WTC11 (cell line): Measurements from ENCODE around the gene NES. TPM values are rescaled to one million over a fixed set of nuclear protein-coding genes. Genes with fewer than 3 reads are reported as not detected.

Source experiments
- ATAC-seq: fragments of 200-7000 bp; cut with Tn5 transposase; 2 replicates; pipeline ENCODE4 v1.10.0; 2021; ENCODE audit warnings: mild to moderate bottlenecking, moderate library complexity
- CTCF ChIA-PET: fragments of 300-600 bp; sonication (Branson Sonifier 250); formaldehyde crosslinking; loops from one replicate; lab custom pipeline; 2021; ENCODE audit warnings: antibody characterized with exemption; lab: Charles Lee
- POLR2A ChIA-PET: fragments of 350-600 bp; sonication (Branson Sonifier 250); formaldehyde crosslinking; loops from one replicate; lab custom pipeline; 2021; ENCODE audit warnings: antibody characterized with exemption; lab: Charles Lee
- DNase-seq: peaks from one replicate; pipeline ENCODE4 v3.0.0; 2021; ENCODE audit warnings: low spot score
- H3K27ac Mint-ChIP-seq: 2 replicates; pipeline ENCODE4 v1.8.0; 2021; ENCODE audit warnings: mixed read lengths
- H3K27me3 Mint-ChIP-seq: 2 replicates; pipeline ENCODE4 v1.8.0; 2021; ENCODE audit warnings: low read depth, mild to moderate bottlenecking, moderate library complexity, mixed read lengths
- H3K36me3 Mint-ChIP-seq: 2 replicates; pipeline ENCODE4 v1.8.0; 2021; ENCODE audit warnings: mixed read lengths
- H3K4me1 Mint-ChIP-seq: 2 replicates; pipeline ENCODE4 v1.8.0; 2022; ENCODE audit warnings: mixed read lengths
- H3K4me3 Mint-ChIP-seq: 2 replicates; pipeline ENCODE4 v1.8.0; 2021; ENCODE audit warnings: mild to moderate bottlenecking, moderate library complexity, mixed read lengths
- H3K9me3 Mint-ChIP-seq: 2 replicates; pipeline ENCODE4 v1.8.0; 2021; ENCODE audit warnings: mixed read lengths
- ESRRA ChIP-seq: sonication (generic); formaldehyde crosslinking; IDR thresholded peaks from 2 replicates; pipeline ENCODE4 v1.8.1; 2022; ENCODE audit warnings: mild to moderate bottlenecking, missing genetic modification reagents, borderline replicate concordance
- ETV6 ChIP-seq: sonication (generic); formaldehyde crosslinking; IDR thresholded peaks from 2 replicates; pipeline ENCODE4 v1.8.1; 2022; ENCODE audit warnings: mild to moderate bottlenecking, missing genetic modification reagents
- NFE2L1 ChIP-seq: sonication (generic); formaldehyde crosslinking; IDR thresholded peaks from 2 replicates; pipeline ENCODE4 v1.8.1; 2023; ENCODE audit warnings: missing genetic modification reagents
- PREB ChIP-seq: sonication (generic); formaldehyde crosslinking; IDR thresholded peaks from 2 replicates; pipeline ENCODE4 v1.8.1; 2022; ENCODE audit warnings: mild to moderate bottlenecking, missing genetic modification reagents, moderate library complexity, borderline replicate concordance
- USF2 ChIP-seq: sonication (generic); formaldehyde crosslinking; IDR thresholded peaks from 2 replicates; pipeline ENCODE4 v1.8.1; 2023; ENCODE audit warnings: mild to moderate bottlenecking, missing genetic modification reagents, moderate library complexity
- ZNF232 ChIP-seq: sonication (generic); formaldehyde crosslinking; IDR thresholded peaks from 2 replicates; pipeline ENCODE4 v1.8.0; 2022; ENCODE audit warnings: mild to moderate bottlenecking, missing genetic modification reagents
- ZNF317 ChIP-seq: sonication (generic); formaldehyde crosslinking; IDR thresholded peaks from 2 replicates; pipeline ENCODE4 v1.8.1; 2023; ENCODE audit warnings: low read depth, mild to moderate bottlenecking, moderate library complexity, missing genetic modification reagents, borderline replicate concordance
- ZNF416 ChIP-seq: fragments of 250-450 bp; sonication (Bioruptor Pico); IDR thresholded peaks from 2 replicates; pipeline ENCODE4 v1.9.0; 2021; ENCODE audit warnings: mild to moderate bottlenecking, inconsistent platforms
- total RNA-seq: library from RNA; stranded (reverse); gene quantifications from 3 replicates; pipeline ENCODE4 v1.2.3, GENCODE V29; 2021
- TF ChIP-seq, protein P1 (sequence below): sonication (generic); formaldehyde crosslinking; IDR thresholded peaks from 2 replicates; pipeline ENCODE4 v1.8.0; 2022; ENCODE audit warnings: missing genetic modification reagents
- TF ChIP-seq, protein P2 (sequence below): fragments of 250-450 bp; sonication (Bioruptor Pico); IDR thresholded peaks from 2 replicates; pipeline ENCODE4 v1.9.0; 2021; ENCODE audit warnings: mild to moderate bottlenecking
- TF ChIP-seq, protein P3 (sequence below): sonication (generic); formaldehyde crosslinking; IDR thresholded peaks from 2 replicates; pipeline ENCODE4 v1.8.0; 2023; ENCODE audit warnings: missing genetic modification reagents, mild to moderate bottlenecking, borderline replicate concordance

The NES gene
- total RNA-seq, 1 experiment from 2014 or later: 127 TPM

GRCh38 chr1:156703741-156704140, 26.5 kb upstream of the NES start:
- CTCF ChIA-PET: interaction anchor here (1.0 to 25.2 kb wide), 6 partner anchors 16 to 157 kb away, joined by 3 to 1553 read pairs (median 36); partner anchors contain the start of genes NES and NTRK1
- Mint-ChIP-seq H3K27me3 (peaks cover 23% of the 10 kb centered on the region), H3K9me3 (no peaks in the 10 kb centered on the region), H3K36me3 (peaks cover 25% of the 10 kb centered on the region), H3K27ac (no peak overlapping the region), H3K4me3 (peak overlapping the region; percentile 84), H3K4me1 (peaks cover 41% of the 10 kb centered on the region)
- POLR2A ChIA-PET: interaction anchor here (0.9 to 1.0 kb wide), 2 partner anchors 12 to 25 kb away, joined by 3 to 4 read pairs; partner anchors contain the start of gene ISG20L2
- ATAC-seq (no peak), DNase-seq (no peak)
- TF ChIP-seq USF2 (CRISPR knock-in tag) (peak; percentile 74), ZNF317 (CRISPR knock-in tag) (no peak)

- no peaks in the 10 kb centered on the region for H3K9me3 Mint-ChIP-seq
- ChIA-PET POLR2A (interaction anchor here (0.9 to 1.0 kb wide), 2 partner anchors 12 to 25 kb away, joined by 3 to 4 read pairs; partner anchors contain the start of gene ISG20L2), CTCF (interaction anchor here (1.0 to 25.2 kb wide), 5 partner anchors 15 to 157 kb away, joined by 3 to 1553 read pairs (median 16); partner anchors contain the start of gene NTRK1)
- ATAC-seq (no peak), DNase-seq (no peak)
- peaks cover 23% of the 10 kb centered on the region for H3K27me3 Mint-ChIP-seq
- peak overlapping the region; percentile 84 for H3K4me3 Mint-ChIP-seq
- TF ChIP-seq, protein P1, sequence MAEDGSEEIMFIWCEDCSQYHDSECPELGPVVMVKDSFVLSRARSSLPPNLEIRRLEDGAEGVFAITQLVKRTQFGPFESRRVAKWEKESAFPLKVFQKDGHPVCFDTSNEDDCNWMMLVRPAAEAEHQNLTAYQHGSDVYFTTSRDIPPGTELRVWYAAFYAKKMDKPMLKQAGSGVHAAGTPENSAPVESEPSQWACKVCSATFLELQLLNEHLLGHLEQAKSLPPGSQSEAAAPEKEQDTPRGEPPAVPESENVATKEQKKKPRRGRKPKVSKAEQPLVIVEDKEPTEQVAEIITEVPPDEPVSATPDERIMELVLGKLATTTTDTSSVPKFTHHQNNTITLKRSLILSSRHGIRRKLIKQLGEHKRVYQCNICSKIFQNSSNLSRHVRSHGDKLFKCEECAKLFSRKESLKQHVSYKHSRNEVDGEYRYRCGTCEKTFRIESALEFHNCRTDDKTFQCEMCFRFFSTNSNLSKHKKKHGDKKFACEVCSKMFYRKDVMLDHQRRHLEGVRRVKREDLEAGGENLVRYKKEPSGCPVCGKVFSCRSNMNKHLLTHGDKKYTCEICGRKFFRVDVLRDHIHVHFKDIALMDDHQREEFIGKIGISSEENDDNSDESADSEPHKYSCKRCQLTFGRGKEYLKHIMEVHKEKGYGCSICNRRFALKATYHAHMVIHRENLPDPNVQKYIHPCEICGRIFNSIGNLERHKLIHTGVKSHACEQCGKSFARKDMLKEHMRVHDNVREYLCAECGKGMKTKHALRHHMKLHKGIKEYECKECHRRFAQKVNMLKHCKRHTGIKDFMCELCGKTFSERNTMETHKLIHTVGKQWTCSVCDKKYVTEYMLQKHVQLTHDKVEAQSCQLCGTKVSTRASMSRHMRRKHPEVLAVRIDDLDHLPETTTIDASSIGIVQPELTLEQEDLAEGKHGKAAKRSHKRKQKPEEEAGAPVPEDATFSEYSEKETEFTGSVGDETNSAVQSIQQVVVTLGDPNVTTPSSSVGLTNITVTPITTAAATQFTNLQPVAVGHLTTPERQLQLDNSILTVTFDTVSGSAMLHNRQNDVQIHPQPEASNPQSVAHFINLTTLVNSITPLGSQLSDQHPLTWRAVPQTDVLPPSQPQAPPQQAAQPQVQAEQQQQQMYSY (CRISPR knock-in tag): no peak
- TF ChIP-seq ESRRA (CRISPR knock-in tag): no peak
- TF ChIP-seq ZNF232: no peak
- TF ChIP-seq, protein P2, sequence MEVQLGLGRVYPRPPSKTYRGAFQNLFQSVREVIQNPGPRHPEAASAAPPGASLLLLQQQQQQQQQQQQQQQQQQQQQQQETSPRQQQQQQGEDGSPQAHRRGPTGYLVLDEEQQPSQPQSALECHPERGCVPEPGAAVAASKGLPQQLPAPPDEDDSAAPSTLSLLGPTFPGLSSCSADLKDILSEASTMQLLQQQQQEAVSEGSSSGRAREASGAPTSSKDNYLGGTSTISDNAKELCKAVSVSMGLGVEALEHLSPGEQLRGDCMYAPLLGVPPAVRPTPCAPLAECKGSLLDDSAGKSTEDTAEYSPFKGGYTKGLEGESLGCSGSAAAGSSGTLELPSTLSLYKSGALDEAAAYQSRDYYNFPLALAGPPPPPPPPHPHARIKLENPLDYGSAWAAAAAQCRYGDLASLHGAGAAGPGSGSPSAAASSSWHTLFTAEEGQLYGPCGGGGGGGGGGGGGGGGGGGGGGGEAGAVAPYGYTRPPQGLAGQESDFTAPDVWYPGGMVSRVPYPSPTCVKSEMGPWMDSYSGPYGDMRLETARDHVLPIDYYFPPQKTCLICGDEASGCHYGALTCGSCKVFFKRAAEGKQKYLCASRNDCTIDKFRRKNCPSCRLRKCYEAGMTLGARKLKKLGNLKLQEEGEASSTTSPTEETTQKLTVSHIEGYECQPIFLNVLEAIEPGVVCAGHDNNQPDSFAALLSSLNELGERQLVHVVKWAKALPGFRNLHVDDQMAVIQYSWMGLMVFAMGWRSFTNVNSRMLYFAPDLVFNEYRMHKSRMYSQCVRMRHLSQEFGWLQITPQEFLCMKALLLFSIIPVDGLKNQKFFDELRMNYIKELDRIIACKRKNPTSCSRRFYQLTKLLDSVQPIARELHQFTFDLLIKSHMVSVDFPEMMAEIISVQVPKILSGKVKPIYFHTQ: no peak
- TF ChIP-seq USF2 (CRISPR knock-in tag): no peak
- TF ChIP-seq ZNF416 (CRISPR knock-in tag): no peak
- TF ChIP-seq NFE2L1 (CRISPR knock-in tag): no peak
- TF ChIP-seq ETV6 (CRISPR knock-in tag): no peak
- no peak for TF ChIP-seq PREB (CRISPR knock-in tag)
- TF ChIP-seq, protein P3, sequence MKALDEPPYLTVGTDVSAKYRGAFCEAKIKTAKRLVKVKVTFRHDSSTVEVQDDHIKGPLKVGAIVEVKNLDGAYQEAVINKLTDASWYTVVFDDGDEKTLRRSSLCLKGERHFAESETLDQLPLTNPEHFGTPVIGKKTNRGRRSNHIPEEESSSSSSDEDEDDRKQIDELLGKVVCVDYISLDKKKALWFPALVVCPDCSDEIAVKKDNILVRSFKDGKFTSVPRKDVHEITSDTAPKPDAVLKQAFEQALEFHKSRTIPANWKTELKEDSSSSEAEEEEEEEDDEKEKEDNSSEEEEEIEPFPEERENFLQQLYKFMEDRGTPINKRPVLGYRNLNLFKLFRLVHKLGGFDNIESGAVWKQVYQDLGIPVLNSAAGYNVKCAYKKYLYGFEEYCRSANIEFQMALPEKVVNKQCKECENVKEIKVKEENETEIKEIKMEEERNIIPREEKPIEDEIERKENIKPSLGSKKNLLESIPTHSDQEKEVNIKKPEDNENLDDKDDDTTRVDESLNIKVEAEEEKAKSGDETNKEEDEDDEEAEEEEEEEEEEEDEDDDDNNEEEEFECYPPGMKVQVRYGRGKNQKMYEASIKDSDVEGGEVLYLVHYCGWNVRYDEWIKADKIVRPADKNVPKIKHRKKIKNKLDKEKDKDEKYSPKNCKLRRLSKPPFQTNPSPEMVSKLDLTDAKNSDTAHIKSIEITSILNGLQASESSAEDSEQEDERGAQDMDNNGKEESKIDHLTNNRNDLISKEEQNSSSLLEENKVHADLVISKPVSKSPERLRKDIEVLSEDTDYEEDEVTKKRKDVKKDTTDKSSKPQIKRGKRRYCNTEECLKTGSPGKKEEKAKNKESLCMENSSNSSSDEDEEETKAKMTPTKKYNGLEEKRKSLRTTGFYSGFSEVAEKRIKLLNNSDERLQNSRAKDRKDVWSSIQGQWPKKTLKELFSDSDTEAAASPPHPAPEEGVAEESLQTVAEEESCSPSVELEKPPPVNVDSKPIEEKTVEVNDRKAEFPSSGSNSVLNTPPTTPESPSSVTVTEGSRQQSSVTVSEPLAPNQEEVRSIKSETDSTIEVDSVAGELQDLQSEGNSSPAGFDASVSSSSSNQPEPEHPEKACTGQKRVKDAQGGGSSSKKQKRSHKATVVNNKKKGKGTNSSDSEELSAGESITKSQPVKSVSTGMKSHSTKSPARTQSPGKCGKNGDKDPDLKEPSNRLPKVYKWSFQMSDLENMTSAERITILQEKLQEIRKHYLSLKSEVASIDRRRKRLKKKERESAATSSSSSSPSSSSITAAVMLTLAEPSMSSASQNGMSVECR (CRISPR knock-in tag): no peak
- TF ChIP-seq, all 79 proteins: peak for 0
- Mint-ChIP-seq H3K36me3 (peaks cover 29% of the 10 kb centered on the region), H3K4me1 (peaks cover 37% of the 10 kb centered on the region), H3K27ac (no peak overlapping the region)
Measured at GRCh38 chr1:156703336-156703735, 26.1 kb upstream of the NES start.
